HL-60/S4 treated with phorbol 12-myristate 13-acetate at 8.2 ng/mL for 4 days and 3 days (cell line): ENCODE measurements around the gene RFWD3.
"Not testable (repeated sequence)": the region's sequence is repeated elsewhere in the genome, so short reads cannot be mapped to it uniquely, and the experiment has no call there.

Experiments
- in situ Hi-C: fragments of 300-500 bp; cut with MboI; formaldehyde crosslinking; loops from 2 replicates; pipeline ENCODE4 v1.15.0; 2022; ENCODE audit warnings: low sequenced_read_pairs

RFWD3 gene, protein sequence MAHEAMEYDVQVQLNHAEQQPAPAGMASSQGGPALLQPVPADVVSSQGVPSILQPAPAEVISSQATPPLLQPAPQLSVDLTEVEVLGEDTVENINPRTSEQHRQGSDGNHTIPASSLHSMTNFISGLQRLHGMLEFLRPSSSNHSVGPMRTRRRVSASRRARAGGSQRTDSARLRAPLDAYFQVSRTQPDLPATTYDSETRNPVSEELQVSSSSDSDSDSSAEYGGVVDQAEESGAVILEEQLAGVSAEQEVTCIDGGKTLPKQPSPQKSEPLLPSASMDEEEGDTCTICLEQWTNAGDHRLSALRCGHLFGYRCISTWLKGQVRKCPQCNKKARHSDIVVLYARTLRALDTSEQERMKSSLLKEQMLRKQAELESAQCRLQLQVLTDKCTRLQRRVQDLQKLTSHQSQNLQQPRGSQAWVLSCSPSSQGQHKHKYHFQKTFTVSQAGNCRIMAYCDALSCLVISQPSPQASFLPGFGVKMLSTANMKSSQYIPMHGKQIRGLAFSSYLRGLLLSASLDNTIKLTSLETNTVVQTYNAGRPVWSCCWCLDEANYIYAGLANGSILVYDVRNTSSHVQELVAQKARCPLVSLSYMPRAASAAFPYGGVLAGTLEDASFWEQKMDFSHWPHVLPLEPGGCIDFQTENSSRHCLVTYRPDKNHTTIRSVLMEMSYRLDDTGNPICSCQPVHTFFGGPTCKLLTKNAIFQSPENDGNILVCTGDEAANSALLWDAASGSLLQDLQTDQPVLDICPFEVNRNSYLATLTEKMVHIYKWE

DNA sequence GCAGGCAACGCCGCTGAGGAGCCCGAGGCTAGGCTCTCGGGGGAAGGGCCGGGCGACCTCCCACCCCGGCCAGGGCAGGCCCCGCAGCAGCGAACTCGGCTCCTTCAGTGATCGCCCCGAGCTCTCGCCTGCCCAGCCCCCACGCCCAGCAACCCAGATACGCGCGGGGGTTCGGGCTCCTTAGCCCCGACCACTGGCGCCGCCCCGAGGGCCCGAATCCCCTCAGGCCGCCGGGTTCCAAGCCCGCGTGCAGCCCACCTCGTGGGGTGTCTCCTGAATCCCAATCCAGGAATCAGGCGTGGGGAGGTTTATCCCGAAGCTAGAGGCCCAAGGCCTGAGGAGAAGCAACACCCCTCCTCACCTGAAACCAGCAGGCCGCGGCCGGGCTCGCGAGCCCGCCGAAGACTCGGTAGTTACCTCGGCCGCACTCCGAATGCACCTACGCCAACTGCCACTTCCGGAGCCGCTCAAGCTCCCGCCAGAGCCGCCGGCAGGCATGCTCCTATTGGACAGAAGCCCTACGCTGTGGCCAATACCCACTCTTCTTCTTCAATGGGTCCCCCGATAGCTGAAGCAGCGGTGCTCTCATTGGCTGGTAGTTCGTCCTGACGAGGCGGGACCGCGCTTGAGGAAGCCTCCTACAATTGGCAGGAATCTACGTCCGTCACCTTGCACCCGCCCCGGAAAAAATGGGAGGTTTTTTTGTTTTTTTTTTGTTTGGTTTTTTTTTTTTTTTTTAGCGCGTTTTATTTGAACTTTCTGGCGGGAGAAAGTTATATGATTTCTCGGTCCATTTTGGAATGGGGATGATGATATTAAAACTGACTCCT is at the start of gene RFWD3:
RFWD3 (minus strand) TSS at position 453 of the 830 bp plus-strand sequence. CDS start 5,428 bp downstream, outside the sequence.
- in situ Hi-C loops: no loop called here

DNA sequence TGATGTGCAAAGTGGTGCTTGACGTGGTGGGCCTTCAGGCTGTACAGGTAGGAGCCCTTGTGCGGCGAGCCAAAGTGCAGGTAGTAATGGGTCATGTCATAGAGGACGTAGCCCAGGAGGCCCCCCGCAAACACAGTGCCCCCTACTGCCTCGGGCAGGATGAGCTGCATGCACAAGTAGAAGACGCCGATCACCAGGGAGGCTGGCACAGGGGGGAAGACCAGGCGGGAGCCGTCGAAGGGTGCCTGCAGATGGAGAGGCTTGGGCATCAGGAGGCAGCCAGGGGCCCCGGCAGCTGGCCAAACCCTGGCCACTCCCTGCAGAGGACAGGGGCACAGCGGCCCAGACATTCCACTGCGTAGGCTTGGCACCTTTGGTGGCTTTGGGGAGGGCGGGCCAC is 49.7 kb upstream of the RFWD3 start:
- in situ Hi-C loops: no loop called here

DNA sequence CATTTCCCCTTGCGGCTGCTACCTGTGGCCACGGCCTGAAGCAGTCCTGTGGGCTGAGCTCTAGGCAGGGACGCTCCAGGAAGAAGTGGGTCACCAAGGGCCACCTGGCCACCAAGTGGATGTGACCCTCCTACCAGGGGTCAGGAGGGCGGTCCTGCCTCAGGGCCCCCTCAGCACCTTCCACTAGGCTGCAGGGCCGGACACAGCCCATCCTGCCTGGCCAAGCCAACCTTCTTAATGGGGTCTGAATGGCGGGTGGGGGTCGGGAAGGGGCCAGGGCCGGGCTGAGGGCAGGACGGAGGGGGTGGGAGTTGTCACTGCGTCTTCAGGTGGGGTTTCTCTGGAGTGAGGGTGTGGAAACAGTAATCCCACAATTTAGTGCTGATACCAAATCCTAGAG is 47.2 kb upstream of the RFWD3 start:
- in situ Hi-C loops: no loop called here

DNA sequence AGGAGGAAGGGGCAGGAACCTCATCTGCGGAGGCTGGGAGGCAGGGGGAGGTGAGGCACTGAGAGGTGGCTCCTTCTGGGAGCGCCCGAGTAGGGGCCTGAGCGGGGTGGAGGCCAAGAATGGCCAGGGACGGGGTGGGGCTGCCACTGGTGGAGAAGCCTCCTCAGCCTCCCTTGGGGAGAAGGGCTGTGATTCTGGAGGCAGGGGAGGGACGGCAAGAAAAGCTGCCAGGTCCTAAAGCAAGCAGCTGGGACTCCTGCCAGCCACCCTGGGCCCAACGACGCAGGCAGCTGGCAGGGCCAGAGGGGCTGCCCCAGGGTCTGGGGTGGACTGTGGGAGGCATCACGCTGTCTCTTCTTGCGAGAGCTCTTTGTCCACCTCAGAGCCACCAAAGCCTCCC is 46.6 kb upstream of the RFWD3 start:
- in situ Hi-C loops: no loop called here

DNA sequence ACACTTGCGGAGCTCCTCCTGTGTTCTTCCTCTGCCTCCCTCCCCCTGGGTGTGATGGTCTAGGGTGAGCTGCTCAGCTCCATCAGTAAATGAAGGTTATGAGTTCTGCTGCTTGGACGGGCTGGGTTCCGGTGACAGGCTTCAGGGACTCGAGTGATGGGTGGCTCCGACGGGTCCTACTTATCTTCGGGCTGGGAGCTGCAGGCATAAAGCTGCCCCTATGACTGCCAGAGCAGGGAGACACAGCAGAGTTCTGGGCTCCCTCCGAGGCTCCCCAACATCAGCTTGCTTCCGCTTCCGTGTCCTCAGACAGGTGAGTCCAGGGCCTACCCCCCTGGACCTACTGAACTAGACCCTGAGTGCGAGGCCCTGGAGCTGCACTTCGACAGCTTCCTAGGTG is 45.3 kb upstream of the RFWD3 start:
- in situ Hi-C loops: no loop called here

DNA sequence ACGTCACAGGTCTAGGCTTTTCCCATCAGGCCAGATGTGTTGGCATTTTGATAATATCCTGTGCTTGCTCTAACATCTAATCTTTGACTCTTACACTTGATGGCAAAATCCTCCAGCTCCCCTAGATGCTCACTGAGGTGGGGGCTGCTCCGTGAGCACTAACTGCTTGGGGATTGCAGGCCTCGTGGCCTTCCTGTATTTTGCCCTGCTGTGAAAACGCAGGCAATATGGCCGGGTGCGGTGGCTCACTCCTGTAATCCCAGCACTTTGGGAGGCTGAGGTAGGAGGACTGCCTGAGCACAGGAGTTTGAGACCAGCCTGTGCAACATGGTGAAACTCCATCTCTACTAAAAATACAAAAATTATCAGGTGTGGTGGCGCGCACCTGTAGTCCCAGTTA is 43.7 kb upstream of the RFWD3 start:
- in situ Hi-C loops: no loop called here

DNA sequence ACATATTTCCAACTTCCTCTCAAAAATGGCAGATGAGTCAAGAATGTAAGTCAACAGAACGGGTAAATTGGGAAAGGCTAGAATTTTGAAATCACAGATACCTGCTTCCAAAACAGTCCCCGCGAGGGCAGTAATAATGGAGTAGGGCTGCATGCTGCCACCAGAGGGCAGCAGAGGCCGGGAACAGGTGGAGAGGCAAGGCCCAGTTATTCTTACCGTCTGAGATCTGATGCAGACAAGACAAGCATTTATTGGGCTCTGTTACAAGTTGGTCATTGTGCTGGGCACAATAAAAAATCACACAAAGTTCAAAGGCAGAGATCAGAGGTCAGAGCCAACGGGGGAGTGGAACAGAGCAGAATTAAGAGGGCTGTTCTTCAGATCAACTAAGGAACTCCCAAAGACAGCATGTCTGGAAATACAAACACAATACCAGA is 42.8 kb upstream of the RFWD3 start:
- in situ Hi-C loops: no loop called here

DNA sequence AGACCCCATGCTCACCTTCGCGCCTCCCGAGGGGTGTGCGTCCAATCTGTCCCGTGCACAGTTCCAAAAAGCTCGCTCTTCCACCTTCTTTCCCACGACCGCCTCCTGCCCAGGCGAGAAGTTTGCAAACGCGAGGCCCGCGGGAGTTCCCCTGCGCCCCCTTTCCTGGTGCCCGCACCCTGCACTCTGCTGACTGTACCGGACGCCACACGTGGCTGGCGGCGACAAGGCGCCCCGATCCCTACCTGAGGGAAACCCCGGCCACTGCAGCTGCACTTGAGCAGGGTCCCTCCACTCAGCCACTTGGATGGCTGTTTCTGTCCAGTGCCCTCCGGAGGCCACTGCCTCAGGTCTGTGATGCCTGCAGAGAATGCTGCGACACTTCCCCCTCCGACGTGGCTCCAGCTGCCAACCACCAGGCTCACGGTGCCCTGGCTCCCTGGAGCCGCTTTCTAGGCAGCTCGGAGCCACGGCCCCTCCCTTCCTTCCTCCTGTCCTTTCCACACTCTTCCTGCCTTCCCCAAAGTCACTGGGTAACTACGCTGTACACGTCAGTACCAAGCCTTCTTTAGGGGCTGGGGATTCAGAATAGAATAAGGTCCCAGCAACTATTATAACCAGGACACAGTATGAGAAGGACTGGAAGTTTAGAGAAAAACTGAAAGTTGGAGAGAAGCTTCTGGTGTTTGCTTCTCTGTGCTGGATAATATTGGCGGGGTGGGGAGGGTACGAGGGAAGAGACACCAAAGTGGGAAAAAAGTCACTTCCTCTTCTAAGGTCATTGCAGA is 34.0 kb upstream of the RFWD3 start, which contains the start of gene MLKL:
MLKL (minus strand) TSS at position 425 of the 788 bp plus-strand sequence. CDS start 5,105 bp downstream, outside the sequence.
- in situ Hi-C loops: no loop called here

DNA sequence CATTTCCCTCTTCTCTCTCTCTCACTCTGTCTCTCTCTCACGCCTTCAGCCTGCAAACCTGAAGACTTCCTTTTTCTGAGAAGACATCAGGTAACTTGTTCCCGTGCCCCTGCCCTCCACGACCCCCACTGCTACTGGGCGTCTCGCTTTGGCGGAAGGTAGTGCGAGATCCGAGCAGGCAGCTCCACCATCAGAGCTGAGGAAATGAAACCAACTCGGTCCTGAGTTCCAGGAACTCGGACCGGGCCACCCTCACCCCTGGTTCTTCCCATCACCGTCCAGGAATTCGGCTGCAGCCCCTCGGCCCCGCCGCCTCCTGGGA is 33.4 kb upstream of the RFWD3 start:
- in situ Hi-C loops: no loop called here

DNA sequence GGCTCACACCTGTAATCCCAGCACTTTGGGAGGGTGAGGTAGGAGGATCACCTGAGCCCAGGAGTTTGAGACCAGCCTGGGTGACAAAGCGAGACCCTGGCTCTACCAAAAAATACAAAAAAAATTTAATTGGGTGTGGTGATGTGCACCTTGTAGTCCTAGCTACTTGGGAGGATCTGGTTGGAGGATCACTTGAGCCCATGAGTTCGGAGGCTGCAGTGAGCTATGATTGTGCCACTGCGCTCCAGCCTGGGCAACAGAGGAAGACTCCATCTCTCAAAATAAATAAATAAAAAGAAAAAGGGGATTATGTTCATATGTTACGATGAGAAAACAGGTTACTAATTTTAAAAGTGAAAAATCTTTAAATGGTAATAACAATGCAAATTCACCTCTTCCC is 33.0 kb upstream of the RFWD3 start:
- in situ Hi-C loops: no loop called here

DNA sequence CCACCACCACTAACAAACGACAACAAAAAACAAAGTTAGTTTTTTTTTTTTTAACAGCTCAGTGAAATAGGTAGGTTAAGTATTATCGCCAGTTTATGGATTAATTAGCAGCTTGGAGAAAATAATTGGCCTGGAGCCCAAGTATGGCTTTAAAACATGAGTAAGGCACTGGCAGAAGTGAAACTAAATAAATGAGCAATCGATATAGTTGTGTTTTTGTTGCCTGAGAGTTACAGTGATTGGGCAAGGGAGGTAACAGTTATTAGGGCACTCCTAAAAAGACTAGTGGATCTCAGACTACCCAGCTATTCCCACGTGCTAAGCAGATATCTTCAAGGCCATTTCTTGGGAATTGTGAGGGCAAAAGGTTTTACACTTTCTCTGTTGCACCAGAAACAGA is 31.5 kb upstream of the RFWD3 start:
- in situ Hi-C loops: no loop called here

DNA sequence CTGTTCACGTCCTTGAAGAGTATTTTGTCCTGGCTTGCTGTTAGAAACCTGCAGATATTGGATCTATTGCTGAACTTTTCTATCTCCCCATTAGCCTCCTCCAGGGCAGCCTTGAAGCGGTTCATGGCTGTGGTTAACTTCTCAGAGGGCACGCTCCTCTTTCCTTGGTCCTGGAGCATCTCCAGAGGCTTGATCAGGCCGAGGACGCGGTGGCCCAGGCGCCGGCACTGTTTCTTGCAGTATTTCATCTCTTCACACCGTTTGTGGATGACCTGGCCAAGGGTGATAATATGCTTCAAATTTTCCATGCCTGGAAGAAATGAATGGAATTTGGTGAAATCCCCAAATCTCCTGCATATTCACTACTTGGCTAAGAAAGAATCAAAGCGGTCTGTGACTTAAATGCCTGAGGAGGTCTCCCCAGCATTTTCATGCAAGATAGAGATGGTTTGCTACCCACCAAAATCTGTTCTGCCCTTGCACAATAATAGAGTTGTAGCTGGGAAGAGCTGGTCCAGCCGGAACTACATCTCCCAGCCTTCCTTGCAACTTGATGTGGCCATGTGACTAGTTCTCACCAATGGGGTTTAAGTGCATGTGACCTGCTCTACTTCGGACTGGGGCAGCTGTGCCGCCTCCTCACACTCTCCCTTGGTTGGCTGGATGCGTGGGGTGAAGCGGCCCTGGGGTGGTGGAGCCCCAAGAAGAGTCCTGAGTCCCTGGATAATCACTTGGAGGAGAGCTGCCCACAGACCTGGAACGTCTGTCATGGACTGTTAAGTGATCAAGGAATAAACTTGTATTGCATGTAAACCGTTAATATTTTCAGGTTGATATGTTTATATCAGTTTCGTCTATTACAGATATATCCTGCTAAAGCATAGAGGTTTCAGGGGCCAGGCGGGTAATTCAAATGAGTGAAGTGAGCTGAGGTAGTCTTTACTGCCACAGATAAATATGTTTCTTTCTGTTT is 29.1 kb upstream of the RFWD3 start:
- in situ Hi-C loops: no loop called here

DNA sequence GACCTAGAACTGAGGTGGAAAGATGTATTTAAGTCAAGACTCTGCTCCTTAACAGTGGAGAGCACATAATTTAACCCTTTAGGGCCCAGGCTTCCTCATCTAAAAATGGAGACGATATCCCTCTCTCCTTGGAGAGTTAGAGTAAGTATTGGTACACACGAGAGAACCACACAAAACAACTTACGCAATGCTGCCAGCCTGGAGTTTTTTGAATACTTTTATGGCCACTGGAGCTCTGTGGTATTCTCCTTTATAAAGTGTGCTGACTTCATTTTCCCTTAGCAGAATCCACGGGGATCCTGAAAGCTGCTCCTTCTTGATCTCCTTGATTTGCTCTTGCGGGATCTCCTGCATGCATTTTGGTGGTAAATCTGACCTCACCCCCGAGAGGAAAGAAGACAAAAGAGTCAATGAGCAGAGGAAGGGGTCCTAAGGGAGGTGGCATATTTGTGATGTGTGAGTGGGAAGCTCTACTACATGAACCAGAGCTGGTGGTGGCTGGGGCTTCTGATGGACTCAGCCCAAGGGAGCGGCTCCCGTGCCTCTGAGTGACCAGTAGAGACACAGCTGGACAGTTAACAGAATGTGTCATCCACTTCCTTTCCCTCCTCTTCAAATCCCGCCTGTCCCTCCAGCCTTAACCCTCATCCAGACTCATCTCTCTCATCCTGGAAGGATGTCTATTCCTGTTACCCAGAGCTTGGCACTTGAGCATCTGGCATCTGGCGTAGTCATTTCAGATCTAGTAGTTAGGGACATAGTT is 24.6 kb upstream of the RFWD3 start:
- in situ Hi-C loops: no loop called here

DNA sequence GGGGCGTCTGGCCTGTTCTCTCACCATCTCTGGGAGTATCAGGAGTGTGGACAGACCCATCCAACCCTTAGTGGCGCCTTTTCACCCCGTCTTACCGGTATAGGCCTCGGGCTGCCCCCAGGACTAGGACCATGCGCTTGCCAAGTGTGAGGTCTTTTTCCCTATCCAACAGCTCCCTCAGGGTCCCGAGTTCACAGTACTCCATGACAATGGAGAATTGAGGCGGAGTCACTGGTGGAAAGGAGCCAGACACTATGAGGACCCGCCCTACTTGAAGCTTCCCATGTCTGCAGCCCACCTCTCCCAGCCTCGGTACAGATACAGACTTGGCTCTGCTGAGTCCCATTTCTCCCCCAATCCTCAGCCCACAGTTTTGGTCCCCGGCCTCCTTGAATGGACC is 15.9 kb upstream of the RFWD3 start:
- in situ Hi-C loops: no loop called here

DNA sequence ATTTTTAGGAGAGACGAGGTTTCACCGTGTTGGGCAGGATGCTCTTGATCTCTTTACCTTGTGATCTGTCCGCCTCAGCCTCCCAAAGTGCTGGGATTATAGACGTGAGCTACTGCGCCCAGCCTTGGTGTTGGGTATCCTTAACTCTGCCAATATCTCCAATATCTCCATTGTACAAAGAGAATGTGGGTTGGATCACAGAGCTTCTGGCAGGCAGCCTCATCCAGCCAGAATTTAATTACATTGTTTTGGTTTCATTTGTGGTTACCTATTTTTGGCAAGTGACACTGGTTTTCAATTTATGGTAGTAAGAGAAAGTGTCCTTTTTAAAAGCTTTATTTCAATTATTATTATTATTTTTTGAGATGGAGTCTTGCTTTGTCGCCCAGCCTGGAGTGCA is 14.0 kb upstream of the RFWD3 start:
- in situ Hi-C loops: no loop called here

DNA sequence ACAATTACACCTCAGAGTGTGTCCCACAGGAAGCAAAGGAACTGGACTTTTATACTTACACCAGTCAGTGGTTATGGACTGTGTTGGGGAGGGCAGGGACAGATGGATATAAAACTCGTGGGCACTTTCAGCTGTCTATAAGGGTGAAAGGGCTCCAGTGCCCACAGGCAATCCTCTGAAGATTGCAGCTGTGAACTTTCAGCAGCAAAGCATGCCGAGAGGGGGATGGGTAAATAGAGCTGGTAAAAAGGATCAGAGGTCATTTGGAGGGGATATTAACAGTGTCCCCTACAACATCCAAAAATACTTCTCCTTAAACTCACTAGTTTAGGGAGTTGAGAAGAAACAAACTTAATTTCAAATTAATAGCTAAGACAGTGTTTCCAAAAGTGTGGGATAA is 13.3 kb upstream of the RFWD3 start:
- in situ Hi-C loops: no loop called here

DNA sequence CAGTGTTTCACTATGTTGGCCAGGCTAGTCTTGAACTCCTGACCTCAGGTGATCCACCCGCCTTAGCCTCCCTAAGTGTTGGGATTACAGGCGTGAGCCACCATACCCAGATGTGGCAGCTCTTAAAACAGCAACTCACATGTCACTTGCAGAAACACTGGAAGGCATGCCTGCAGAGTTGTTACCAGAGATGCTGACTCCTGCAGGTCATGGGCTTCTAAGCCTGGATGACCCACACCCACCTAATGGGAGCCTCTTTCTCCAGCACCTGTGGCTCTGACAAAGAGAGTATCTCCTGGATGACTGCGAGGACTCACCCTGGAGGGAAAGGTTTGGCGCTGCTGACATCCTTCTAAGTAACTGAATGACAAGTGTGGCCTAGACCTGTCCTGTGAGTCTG is 11.2 kb upstream of the RFWD3 start:
- in situ Hi-C loops: no loop called here

DNA sequence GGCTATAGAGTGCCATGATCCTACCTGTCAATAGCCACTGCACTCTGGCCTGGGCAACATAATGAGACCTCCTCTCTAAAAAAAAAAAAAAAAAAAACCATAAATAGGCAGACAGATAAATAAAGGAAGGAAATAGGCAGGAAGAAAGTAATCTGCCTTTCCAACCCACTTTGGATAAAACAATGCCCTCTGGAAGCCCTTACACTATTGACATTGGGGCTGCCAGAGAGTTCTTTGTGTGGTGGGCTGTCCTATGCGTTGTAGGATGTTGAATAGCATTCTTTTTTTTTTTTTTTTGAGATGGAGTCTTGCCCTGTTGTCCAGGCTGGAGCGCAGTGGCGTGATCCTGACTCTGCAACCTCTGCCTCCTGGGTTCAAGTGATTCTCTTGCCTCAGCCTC is 7.2 kb upstream of the RFWD3 start:
- in situ Hi-C loops: no loop called here

DNA sequence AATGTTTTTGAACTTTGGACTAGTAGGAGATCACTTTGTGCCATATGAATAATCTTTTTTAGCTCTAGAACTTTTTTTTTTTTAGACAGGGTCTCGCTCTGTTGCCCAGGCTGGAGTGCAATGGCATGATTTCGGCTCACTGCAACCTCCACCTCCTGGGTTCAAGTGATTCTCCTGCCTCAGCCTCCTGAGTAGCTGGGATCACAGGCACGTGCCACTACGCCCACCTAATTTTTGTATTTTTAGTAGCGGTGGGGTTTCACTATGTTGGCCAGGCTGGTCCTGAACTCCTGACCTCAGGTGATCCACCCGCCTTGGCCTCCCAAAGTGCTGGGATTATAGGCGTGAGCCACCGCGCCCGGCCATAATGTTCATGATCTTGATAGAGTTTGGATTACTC is 2.2 kb upstream of the RFWD3 start:
- in situ Hi-C loops: not testable (repeated sequence)
